IPS-20b (cell line): ENCODE measurements around the gene GARIN3.

Experiments used
- H3K27ac ChIP-seq: one replicate; pipeline ENCODE4 v1.5.1; 2013; ENCODE audit warnings: low read length
- H3K27me3 ChIP-seq: 2 replicates; pipeline ENCODE4 v1.6.1; 2013; ENCODE audit warnings: mild to moderate bottlenecking, low read length, inconsistent platforms; ENCODE audit not compliant: insufficient read depth
- H3K36me3 ChIP-seq: 2 replicates; pipeline ENCODE4 v1.6.1; 2013; ENCODE audit warnings: low read depth, mild to moderate bottlenecking, inconsistent platforms, low read length, moderate library complexity; ENCODE audit not compliant: insufficient read depth
- H3K4me1 ChIP-seq: 2 replicates; pipeline ENCODE4 v1.6.1; 2013; ENCODE audit warnings: mild to moderate bottlenecking, control low read depth, inconsistent platforms, low read length, moderate library complexity; ENCODE audit not compliant: insufficient read depth
- H3K4me3 ChIP-seq: 2 replicates; pipeline ENCODE4 v1.5.1; 2013; ENCODE audit warnings: mild to moderate bottlenecking, low read length, inconsistent platforms
- H3K9ac ChIP-seq: 2 replicates; pipeline ENCODE4 v1.6.1; 2013; ENCODE audit warnings: low read depth, mild to moderate bottlenecking, inconsistent platforms, low read length, moderate library complexity
- H3K9me3 ChIP-seq: 2 replicates; pipeline ENCODE4 v1.6.1; 2013; ENCODE audit warnings: mild to moderate bottlenecking, low read depth, low read length, inconsistent platforms; ENCODE audit not compliant: insufficient read depth

Gene GARIN3

GRCh38 chr5:157180374-157181264, 14.6 kb upstream of the GARIN3 start, which contains the start of gene ITK:
ITK (plus strand) TSS chr5:157180840; CDS start chr5:157180978, 138 bp downstream.
- Histone ChIP-seq H3K27me3 (peaks cover 31% of the 10 kb centered on the region), H3K36me3 (no peaks in the 10 kb centered on the region), H3K9ac (no peak within 1 kb of the TSS), H3K9me3 (no peaks in the 10 kb centered on the region), H3K27ac (no peak within 1 kb of the TSS), H3K4me3 (no peak within 1 kb of the TSS), H3K4me1 (no peaks in the 10 kb centered on the region)

GRCh38 chr5:157178966-157179365, 12.9 kb upstream of the GARIN3 start:
- H3K27ac ChIP-seq: no peak overlapping the region
- peaks cover 19% of the 10 kb centered on the region; the same call in 1 of the 2 replicates for H3K27me3 ChIP-seq

GRCh38 chr5:157177953-157178352, 11.9 kb upstream of the GARIN3 start:
- H3K27ac ChIP-seq: no peak overlapping the region
- H3K4me3 ChIP-seq: no peak overlapping the region
- no peak overlapping the region for H3K9ac ChIP-seq
- peaks cover 17% of the 10 kb centered on the region; the same call in 1 of the 2 replicates for H3K27me3 ChIP-seq
- no peaks in the 10 kb centered on the region for H3K4me1 ChIP-seq
- no peaks in the 10 kb centered on the region for H3K36me3 ChIP-seq
- no peaks in the 10 kb centered on the region for H3K9me3 ChIP-seq

More at GRCh38 chr5:157178966-157179365, 12.9 kb upstream of the GARIN3 start:
- no peaks in the 10 kb centered on the region for H3K36me3 ChIP-seq
- no peaks in the 10 kb centered on the region for H3K4me1 ChIP-seq
- no peak overlapping the region for H3K4me3 ChIP-seq
- no peaks in the 10 kb centered on the region for H3K9me3 ChIP-seq
- no peak overlapping the region for H3K9ac ChIP-seq

- no peaks in the 10 kb centered on the region for H3K9me3 ChIP-seq
- no peaks in the 10 kb centered on the region for H3K36me3 ChIP-seq
- H3K27me3 ChIP-seq: no peaks in the 10 kb centered on the region
- no peaks in the 10 kb centered on the region for H3K4me1 ChIP-seq
- H3K4me3 ChIP-seq: no peak overlapping the region
- H3K27ac ChIP-seq: no peak overlapping the region
- H3K9ac ChIP-seq: no peak overlapping the region
These were observed 9.1 kb upstream of the GARIN3 start for GRCh38 chr5:157175071-157175612.

DNA sequence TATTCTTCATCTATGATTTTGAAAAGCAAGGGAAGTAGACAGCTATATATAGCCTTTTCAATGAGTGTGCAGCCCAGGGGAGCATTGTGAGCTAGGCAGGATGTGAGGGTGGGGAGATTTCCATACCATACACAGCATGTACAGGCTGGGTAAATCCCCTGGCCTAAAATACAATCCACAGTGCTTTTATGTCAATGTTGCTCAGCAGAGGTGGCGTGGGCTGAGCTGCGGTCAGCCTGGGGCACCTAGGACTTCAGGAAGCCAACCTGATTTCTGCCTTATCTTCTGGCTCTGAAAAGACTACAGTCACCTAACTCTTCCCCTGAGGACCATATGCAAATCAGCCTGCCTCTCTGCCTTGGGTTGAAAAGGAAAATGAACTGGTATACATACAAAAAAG, 6.3 kb upstream of the GARIN3 start:
- Histone ChIP-seq H3K4me1 (no peaks in the 10 kb centered on the region), H3K36me3 (no peaks in the 10 kb centered on the region), H3K9ac (no peak overlapping the region), H3K27ac (no peak overlapping the region), H3K27me3 (no peaks in the 10 kb centered on the region), H3K9me3 (no peaks in the 10 kb centered on the region), H3K4me3 (no peak overlapping the region)

GRCh38 chr5:157168286-157168685, 2.2 kb upstream of the GARIN3 start:
- Histone ChIP-seq H3K9ac (no peak overlapping the region), H3K4me1 (no peaks in the 10 kb centered on the region), H3K36me3 (no peaks in the 10 kb centered on the region), H3K9me3 (no peaks in the 10 kb centered on the region), H3K4me3 (no peak overlapping the region), H3K27me3 (no peaks in the 10 kb centered on the region), H3K27ac (no peak overlapping the region)

GRCh38 chr5:157167214-157167621, 1.2 kb upstream of the GARIN3 start:
- Histone ChIP-seq H3K36me3 (no peaks in the 10 kb centered on the region), H3K9me3 (no peaks in the 10 kb centered on the region), H3K27ac (no peak overlapping the region), H3K9ac (no peak overlapping the region), H3K27me3 (no peaks in the 10 kb centered on the region), H3K4me3 (no peak overlapping the region), H3K4me1 (no peaks in the 10 kb centered on the region)

- Histone ChIP-seq H3K36me3 (no peaks in the 10 kb centered on the region), H3K27ac (no peak overlapping the region), H3K27me3 (no peaks in the 10 kb centered on the region), H3K4me3 (no peak overlapping the region), H3K9ac (no peak overlapping the region), H3K9me3 (no peaks in the 10 kb centered on the region), H3K4me1 (no peaks in the 10 kb centered on the region)
These were observed 396 bp downstream of the GARIN3 start for GRCh38 chr5:157165668-157166067.

GRCh38 chr5:157165261-157165660, 803 bp downstream of the GARIN3 start:
- H3K9ac ChIP-seq: no peak overlapping the region
- H3K27ac ChIP-seq: no peak overlapping the region
- H3K4me3 ChIP-seq: no peak overlapping the region
- H3K4me1 ChIP-seq: no peaks in the 10 kb centered on the region
- no peaks in the 10 kb centered on the region for H3K27me3 ChIP-seq
- no peaks in the 10 kb centered on the region for H3K9me3 ChIP-seq
- no peaks in the 10 kb centered on the region for H3K36me3 ChIP-seq

- no peaks in the 10 kb centered on the region for H3K9me3 ChIP-seq
These were observed 1.5 kb downstream of the GARIN3 start for GRCh38 chr5:157164521-157164920.

GRCh38 chr5:157162919-157163510, 3.0 kb downstream of the GARIN3 start:
- H3K4me1 ChIP-seq: no peaks in the 10 kb centered on the region
- no peaks in the 10 kb centered on the region for H3K36me3 ChIP-seq
- no peak overlapping the region for H3K27ac ChIP-seq
- no peak overlapping the region for H3K9ac ChIP-seq
- H3K27me3 ChIP-seq: no peaks in the 10 kb centered on the region
- no peaks in the 10 kb centered on the region for H3K9me3 ChIP-seq
- no peak overlapping the region for H3K4me3 ChIP-seq

More at GRCh38 chr5:157164521-157164920, 1.5 kb downstream of the GARIN3 start:
- H3K27me3 ChIP-seq: no peaks in the 10 kb centered on the region
- H3K4me3 ChIP-seq: no peak overlapping the region
- no peaks in the 10 kb centered on the region for H3K4me1 ChIP-seq
- no peaks in the 10 kb centered on the region for H3K36me3 ChIP-seq
- no peak overlapping the region for H3K9ac ChIP-seq
- no peak overlapping the region for H3K27ac ChIP-seq

- Histone ChIP-seq H3K9ac (no peak overlapping the region), H3K4me1 (no peaks in the 10 kb centered on the region), H3K27ac (no peak overlapping the region), H3K9me3 (no peaks in the 10 kb centered on the region), H3K27me3 (no peaks in the 10 kb centered on the region), H3K36me3 (no peaks in the 10 kb centered on the region), H3K4me3 (no peak overlapping the region)
These were observed 4.1 kb downstream of the GARIN3 start for GRCh38 chr5:157161996-157162395.
